Fibroblast of skin of right biceps (primary cell): ENCODE results near the gene INSR.

Source experiments
- DNase-seq: peaks from one replicate; pipeline ENCODE4 v3.0.0-alpha.2; 2013

INSR gene

DNA sequence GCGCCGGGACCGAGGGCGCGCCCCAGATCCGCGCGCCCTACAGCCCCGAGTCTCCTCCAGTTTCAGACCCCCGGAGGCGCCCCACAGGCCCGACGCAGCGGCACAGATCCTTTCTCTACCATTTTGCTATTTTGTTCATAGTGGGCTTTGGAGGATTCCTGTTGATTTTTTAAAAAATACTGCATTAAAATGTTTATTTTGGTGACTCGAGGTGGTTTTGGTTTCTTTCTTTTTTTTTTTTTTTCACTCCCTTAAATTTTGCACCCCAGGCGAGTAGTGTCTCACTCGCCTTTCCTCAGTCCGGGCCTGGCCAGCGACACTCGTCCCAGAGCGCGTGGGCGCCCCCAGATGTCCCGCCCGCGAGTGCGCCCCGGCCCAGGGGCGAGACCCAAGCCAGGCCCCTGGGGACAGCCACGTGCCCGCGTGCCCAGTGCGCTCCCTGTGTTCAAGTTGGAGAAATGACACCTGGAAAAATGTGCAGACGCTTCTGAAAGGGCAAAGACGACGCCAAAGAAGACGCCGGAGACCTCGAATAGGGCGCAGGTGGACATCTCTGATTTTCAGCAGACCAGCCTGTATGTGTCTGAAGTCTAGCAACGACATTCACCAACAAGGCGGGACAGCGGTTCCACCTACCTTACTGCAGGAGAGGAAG is 471 bp upstream of the INSR start:
- DNase-seq = peak; percentile 61

DNA sequence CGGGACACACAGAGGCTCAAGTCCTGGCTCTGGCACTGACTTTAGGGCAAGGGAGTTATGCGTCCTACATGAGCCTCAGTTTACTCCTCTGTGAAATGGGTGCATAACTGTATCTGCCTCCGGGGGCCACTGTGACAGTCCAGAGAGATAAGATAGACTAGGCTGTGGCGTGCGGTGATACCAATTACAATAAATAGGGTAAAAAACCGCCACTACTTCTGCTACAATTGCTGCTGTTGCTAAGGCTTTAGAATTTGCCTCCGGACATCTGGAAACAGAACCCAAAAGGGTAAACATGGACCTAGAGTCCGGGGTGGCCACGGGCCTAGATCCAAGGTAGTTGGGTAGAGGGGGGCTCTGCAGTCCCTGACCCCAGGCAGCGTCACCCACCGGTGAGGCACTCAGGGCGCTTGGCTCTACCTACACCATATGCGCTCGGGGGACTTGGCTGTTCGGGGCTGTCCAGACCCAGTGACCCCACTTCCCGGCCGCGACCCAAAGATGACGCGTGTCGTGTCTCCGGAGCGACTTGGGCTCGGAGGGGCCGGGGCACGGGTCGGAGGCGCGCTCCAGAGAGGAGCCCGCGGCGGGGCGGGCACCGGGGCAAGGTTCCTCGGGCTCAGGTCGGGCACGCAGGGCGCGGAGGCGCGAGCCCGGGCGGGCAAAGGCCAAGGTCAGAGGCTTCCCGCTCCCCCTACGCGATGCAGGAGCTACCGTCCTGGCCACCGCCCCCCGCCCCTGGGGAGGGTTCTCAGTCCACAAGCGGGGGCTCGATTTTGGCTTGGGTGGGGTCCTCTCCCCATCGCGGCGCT is 1.1 kb downstream of the INSR start:
- no peak for DNase-seq

DNA sequence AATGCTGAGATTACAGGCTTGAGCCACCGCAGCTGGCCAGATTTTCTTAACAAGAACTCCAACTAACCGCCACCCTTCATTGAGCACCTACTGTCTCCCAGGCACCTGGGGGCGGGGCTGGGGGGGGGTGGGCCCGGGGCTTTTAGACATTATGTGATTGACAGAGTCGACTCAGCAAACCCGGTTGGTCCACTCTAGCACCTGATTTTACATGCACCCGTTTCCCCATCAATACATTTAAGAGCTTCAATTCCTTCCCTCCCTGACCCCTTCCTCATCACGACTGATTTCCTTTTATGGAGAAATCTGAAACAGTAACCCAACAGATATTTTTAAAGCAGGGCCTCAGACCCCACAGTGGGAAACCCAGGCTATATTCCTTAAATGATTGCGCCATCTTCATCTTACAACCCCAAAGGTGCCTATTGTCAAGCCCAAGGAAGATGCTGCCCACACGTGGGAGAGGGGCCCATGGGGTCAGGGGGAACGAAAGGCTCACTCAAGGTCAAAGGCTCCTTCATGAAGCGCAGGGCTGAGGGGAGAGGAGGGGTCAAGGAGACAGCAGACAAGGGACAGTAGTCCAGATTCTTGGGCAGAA is 1.8 kb downstream of the INSR start:
- no peak for DNase-seq

DNA sequence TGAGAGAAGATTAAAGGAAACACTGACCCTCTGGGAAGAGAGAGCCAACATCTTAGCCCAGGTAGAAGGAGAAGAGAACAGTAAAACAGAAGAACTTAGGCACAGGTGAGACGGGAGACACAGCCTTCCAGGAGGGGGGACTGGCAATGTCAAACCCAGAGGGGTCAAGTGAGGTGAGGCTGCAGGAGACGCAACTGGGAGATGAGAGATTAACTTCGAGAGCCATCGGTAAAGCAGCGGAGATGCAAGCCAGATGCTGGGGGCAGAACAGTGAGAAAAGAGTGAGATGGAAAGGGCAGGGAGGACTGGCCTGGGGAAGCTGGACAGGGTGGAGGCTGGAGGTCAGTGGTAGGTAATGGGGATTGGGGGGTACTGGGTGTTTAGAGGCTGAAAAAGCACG is 5.2 kb downstream of the INSR start:
- DNase-seq = no peak

DNA sequence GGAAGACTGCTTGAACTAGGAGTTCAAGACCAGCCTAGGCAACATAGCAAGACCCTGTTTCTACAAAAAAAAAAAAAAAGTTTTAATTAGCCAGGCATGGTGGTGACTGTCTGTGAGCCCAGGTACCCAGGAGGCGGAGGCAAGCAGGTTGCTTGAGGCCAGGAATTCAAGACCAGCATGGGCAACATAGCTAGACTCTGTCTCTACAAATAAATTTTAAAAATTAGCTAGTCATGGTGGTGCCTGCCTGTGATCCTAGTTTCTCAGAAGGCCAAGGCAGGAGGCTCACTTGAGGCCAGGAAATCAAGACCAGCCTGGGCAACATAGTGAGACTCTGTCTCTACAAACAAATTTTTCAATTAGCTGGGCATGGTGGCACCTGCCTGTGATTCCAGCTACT is 6.1 kb downstream of the INSR start:
- no peak for DNase-seq

DNA sequence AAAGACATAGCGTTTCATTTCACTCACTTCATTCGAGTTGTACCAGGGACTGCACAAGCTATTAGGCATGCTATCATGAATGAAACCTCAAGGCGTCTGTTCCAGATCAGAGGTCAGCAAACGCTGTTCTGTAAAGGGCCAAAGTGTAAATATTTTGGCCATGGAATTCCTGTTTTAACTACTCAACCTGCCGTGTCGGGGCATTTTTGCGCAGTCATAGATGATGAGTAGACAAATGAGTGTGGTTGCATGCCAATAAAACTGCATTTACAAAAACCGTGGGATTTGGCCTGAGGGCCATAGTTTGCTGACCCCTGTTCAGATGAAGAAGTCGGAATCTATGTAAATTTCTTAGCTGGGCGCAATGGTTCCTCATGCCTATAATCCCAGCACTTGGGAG is 6.5 kb downstream of the INSR start:
- no peak for DNase-seq

DNA sequence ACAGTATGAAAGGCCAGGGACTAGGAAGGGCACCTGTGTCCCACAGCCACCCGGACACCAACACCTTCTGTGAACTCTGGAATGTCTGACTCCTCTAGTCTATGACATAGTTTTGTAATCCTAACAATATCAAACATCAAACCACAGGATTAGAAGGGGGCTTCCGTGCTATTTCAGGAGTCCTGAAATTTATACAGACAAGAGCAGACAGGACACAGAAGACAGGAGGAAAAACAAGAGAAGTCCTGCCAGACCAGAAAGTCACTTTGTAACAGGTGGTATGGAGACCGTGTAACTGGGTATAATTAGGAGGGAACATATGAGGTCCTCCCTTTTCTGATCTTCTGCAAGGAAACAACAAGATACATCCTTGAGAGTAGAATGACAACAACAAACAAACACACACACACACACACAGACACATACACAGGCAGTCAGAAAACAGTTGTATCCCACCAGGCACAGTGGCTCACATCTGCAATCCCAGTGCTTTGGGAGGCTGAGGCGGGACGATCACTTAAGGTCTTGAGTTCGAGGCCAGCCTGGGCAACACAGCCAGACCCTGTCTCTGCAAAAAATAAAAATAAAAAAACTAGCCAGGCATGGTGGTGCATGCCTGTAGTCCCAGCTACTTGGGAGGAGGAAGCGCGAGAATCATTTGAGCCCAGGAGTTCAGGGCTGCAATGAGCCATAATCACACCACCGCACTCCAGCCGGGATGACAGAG is 13.1 kb downstream of the INSR start:
- no peak for DNase-seq

DNA sequence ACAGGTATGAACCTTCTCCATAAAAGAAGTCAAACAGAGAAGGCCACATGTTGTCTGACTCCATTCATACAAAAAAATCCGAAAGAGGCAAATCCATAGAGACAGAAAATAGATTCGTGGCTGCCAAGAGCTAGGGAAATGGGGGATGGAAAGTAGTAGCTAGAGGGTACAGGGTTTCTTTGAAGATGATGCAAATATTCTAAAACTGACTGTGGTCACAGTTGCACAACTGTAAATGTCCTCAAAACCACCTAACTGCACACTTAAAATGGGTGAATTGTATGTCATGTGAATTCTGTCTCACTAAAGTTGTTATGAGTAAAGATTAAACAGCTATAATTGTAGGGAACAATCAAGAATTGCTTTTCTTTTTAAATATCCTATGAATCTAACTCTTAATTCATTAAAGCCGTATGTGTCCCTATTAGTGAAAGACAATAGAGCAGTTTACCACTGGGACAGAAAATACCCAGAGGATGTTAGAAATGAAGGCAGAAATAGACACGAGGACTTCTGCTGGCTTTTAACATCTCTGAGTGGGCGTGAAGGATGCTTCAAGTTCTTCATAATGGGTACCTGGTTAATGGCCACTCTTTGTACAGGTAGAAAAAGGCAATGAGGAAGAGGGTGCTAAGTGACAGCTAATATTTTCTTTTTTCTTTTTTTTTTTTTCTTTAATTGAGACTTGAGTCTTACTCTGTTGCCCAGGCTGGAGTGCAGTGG is 21.2 kb downstream of the INSR start:
- peak; percentile 33 for DNase-seq

DNA sequence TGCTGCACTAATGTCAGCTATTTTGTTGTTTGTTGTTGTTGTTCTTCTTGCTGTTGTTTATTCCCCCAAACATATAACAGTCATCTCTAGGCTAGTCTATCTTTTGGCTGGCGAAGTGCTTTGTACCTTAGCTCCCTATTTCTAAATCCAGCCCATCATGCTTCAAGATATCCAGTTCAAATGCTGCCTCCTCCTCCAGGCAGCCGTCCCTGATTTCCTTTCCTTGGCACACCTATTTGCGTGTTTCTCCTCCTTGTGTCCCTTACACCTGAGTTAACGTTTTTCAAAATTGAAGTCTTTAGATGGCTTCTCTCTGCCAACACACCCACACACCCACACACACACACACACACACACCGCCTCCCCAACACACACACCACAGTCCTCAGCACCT is 25.5 kb downstream of the INSR start:
- no peak for DNase-seq

DNA sequence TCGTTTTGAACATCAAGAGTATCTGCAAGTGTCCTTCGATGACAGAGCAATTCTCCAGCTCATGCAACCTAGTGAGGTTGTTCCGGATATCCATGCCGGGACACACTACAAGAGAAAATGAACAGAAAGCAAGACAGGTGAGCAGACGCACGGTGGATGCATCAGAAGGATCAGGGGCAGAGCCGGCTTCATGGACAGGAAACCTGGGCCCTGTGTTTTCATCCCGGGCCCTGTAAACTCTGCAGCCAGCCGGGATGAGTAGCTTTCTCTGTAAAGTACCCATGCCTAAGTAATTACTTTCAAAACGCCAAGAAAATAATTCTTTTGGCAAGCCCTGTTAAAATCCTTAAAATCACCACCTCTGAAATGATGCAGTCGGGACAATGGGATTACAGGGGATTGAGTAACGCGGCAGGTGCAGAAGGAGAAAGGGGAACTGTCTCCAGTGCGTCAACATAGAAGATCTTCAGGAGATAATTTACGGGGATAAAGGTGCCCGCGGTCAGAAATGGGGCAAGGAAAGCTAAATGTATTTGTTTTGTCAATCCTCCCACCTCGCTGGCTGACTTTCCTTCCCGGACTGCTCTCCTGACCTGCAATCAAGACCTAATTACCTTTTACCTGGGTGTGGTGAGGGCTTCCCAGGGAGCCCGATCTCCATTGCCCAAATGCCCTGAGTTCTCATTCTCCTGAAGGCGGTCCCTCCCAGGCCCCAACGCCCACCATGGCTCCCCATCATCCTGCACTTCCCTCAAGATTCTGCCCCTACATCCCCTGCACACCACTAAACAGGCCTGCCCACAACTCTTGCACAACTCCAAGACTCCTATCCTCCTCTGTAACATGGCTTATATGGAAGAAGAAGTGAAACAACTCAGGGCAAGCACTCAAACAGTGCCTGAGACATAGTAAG is 26.2 kb downstream of the INSR start:
- DNase-seq = no peak

DNA sequence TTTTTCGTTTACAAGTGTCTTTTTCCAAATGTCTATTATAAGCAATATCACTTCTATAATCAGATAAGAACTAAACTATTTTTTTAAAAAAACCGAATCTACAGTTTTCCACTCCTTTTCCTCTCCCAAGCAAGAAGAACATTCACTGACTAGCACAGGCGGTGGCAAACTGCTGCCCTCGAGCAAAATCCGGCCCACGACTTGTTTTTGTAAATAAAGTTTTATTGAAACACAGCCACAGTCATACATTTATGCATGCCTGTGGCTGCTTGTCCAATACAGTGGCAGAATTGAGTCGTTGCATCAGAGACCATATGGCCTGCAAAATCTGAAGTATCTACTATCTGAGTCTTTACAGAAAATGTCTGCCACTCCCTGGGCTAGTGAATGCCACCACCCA is 27.4 kb downstream of the INSR start:
- no peak for DNase-seq

DNA sequence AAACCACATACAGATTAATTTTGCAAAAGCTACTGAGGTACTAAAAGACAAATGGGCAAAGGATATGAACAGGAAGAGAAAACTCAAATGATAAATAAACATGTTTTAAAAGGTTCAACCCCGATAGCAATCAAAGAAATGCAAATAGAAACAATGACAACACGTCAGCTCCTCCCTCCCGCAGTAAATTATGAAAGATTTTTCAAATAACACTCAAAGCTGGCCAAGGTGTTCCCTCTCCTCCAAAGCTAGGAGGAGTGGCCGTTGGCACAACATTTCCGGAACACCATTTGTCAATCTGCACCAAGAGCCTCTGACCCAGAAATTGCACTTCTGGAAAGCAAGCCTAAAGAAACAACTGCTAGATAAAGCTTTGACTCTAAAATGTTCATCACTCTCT is 28.3 kb downstream of the INSR start:
- no peak for DNase-seq

DNA sequence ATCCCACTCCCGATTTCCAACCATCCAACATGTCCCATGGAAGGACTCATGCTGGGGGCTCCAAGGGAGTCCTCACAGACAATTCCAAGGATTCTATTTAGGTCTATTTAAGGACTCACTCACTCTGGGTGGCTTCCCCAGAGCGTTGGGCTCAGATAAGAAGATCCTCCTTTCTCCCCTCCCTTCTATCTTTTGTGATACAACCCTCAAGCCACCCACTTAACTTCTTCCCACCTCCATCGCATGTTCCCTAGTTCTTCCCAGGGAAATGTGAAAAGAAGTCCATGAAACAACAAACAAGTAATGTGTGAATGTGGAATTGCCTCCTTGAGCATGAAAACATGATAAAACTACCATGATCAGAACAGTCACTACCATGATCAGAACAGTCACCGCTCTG is 29.4 kb downstream of the INSR start:
- DNase-seq = no peak

DNA sequence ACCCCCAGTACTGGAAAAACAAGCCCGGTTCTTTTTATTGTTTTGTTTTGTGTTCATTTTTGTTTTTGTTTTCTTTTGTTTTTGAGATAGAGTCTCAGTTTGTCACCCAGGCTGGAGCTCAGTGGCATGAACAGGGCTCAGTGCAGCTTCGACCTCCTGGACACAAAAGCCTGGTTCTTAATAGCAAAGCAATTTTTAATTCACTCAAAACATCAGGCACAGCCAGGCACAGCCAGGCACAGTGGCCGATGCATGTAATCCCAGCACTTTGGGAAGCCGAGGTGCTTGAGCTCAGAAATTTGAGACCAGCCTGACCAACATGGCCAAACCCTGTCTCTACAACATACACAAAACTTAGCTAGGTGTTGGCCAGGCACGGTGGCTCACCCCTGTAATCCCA is 30.7 kb downstream of the INSR start:
- no peak for DNase-seq

DNA sequence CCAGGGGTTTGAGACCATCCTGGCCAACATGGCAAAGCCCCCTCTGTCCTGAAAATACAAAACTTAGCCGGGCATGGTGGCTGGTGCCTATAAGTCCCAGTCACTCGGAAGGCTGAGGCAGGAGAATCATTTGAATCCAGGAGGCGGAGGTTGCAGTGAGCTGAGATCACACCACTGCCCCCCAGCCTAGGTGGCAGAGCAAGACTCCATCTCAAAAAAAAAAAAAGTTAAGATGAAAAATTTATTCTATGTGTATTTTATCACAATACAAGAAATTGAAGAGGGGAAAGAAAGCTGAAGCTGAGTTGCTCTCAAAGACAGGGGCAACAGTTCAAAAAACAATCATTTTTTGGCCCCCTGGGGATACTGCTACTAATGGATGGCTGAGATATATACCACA is 31.1 kb downstream of the INSR start:
- no peak for DNase-seq

DNA sequence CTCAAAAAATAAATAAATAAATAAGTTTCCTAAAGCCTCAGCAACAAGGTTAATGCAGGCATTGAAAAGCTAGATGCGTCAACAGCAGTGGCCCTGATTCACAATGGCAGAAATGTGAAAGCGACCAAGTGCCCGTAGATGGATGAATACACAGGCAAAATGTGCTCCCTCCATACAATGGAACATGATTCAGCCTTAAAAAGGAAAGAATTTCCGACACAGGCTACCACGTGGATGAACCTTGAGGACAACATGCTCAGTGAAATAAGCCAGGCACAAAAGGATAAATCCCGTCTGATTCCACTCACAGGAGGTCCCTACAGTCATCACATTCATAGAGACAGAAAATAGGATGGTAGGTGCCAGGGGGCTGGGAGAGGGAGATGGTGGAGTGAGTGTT is 31.7 kb downstream of the INSR start:
- no peak for DNase-seq

DNA sequence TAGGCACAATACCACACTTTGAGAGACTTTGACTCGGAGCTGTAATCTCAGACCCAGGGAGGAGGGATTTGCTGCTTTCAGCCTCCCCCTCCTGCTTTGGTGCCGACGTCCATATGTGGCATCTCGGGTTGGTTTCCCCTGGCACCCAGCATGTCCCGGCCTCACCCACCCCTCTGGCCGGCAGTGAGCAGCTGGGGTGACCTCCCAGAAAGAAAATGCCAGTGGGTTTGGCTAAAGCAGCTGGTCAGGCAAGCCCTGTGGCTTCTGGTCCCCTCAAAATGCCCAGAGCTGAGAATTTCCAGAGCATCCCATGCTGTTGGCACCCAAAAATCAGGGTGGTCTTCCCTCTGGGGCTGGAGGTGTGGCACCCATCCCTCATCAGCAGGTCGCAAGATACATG is 34.1 kb downstream of the INSR start:
- no peak for DNase-seq

DNA sequence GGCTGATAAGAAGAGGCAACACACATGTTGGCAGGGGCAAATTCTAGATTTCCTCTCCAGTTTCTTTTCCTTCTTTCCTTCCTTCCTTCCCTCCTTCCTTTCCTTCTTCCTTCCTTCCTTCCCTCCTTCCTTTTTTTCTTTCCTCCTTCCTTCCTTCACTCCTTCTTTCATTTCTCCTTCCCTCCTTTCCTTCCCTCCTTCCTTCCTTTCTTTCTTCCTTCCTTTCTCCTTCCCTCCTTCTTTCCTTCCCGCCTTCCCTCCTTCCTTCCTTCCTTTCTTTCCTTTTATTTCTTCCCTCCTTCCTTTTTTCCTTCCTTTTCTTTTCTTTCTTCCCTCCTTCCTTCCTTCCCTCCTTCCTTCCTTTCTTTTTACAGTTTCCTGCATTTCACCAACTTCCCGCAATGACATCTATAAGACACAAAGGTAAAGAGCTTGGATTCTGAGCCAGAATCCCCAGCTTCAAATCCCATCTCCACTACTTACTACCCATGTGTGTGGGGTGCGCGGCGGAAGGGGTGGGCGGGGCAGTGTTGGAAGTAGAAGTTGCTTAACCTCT is 35.3 kb downstream of the INSR start:
- no peak for DNase-seq

DNA sequence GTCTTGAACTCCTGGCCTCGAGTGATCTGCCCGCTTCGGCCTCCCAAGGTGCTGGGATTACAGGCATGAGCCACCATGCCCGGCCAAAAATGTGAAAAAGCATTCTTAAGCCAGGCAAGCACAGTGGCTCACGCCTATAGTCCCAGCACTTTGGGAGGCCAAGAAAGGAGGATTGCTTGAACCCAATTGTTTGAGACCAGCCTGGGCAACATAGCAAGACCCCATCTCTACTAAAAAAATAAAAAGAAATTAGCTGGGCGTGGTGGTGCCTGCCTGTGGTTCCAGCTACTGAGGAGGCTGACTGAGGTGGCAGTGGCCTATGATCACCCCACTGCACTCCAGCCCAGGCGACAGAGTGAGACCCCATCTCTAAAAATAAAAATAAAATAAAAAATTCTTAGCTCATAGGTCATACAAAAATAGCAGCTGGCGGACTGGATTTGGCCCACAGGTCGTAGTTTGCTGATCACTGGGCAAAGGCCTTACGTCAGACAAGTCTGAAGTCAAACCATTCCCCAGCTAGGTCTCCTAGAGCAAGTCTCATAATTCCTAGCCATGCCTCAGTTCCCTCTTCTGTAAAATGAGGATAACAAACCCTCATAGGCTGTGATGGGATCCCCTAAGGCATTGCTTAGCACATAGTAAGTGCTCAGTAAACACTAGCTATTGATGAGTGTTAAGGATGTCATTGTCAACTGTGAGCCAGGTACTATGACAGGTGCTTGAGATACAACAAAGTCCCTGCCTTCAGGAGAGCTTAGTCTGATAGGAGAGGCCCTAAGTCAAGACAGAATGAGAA is 36.0 kb downstream of the INSR start:
- no peak for DNase-seq

DNA sequence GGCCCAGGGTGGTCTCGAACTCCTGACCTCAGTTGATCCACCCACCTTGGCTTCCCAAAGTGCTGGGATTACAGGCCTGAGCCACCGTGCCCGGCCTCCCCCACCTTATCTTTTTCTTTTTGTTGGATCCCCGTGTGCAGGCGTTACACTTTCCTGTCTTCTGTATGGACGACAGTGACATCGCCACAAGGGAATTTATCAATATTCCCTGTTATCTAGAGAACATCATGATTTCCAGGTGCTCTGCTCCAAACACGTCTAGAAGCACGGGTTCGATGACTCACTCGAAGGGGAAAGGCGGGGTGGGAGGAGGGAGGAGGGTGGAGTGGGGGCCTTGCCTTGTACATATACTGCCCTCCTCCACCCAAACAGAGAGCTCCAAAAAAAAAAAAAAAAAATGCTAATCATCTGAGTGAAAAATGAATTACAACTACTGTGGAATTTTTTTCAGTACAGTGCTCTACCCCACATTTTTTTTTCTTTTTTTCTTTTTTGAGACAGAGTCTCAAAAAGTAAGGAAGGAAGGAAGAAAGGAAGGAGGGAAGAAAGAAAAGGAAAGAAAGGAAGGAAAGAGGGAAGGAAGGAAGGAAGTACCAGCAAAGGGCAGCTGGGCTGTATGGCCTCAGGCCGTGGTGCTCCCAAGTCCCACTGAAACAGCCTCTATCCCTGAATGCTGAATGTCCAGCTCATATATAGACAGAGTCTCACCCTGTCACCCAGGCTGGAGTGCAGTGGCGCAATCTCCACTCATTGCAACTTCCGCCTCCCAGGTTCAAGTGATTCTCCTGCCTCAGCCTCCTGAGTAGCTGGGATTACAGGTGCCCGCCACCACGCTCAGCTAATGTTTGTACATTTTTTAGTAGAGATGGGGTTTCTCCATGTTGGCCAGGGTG is 36.8 kb downstream of the INSR start:
- DNase-seq = peak; percentile 57
